Left hindlimb (tissue), 1 donor: ENCODE results near the gene HLA-E.
"Not testable (repeated sequence)": the region's sequence is repeated elsewhere in the genome, so short reads cannot be mapped to it uniquely, and the experiment has no call there.

Source experiments
- DNase-seq: peaks from one replicate; pipeline ENCODE4 v3.0.0-alpha.2; 2018

The HLA-E gene

DNA sequence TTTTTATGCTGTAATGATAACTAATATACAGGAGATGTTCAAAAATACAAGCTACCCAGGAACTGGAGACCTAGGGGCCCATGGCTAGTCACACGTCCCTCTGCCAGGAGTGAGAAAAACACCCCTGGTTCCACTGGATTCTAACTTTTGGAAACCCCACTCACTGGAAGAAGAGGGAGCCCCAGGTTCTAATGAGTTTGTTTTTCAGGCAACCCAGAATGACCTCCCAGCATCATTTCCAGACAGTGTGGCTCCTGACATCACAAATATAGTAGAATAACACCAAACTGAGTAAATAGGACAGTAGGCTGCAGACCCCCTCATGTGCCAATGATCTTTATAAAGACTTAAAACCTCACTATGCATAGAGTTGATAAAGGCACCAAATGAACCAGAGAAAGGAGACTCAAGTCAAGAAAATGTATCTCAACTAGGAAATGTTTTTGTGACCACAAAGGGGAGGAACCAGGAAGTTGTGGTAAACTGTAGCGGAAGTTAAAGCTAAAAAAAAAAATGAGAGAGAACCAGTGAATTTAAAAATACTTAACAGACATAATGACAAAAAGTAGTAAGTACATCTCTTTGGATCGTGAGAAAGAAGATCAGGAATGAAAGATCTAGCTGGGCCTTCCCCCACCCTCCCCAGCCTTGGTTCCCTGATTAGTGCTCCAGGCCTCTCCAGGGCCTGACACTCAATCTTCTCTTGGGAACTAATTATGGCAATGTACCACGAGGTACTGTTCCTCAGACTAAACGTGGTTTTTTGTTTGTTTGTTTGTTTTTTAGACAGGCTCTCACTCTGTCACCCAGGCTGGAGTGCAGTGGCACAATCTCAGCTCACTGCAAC, 19.8 kb downstream of the HLA-E start:
- no peak for DNase-seq

- no peak for DNase-seq
Measured at GRCh38 chr6:30510419-30511168, 21.3 kb downstream of the HLA-E start.

DNA sequence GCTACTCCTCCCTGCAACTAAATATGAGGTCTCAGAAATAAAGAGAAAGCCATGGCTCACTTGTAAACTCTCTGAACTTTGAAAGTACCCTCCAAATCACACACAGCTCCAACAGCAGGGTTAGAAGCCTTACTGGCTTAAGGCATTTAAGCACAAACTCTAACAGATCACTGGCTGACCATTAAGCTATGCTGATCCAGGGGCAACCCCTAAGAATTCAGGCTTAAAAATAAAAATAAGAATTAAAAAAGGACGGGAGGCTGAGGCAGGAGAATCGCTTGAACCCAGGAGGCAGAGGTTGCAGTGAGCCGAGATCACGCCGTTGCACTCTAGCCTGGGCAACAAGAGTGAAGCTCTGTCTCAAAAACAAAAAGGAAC, 21.8 kb downstream of the HLA-E start:
- no peak for DNase-seq

DNA sequence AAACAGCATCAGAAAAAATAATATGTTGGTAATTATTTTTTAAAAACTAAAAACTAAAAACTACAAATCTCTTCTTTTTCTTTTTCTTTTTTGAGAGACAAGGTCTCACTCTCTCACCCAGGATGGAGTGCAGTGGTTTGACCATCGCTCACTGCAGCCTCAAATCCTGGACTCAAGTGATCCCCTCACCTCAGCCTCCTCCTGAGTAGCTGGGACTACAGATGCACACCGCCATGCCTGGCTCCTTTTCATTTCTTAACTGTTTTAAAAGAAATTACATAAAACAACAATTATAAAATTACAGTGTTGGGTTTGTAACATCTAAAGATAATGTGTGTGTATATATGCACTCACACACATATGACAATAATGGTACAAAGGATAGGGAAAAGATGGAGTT, 24.1 kb downstream of the HLA-E start:
- no peak for DNase-seq

DNA sequence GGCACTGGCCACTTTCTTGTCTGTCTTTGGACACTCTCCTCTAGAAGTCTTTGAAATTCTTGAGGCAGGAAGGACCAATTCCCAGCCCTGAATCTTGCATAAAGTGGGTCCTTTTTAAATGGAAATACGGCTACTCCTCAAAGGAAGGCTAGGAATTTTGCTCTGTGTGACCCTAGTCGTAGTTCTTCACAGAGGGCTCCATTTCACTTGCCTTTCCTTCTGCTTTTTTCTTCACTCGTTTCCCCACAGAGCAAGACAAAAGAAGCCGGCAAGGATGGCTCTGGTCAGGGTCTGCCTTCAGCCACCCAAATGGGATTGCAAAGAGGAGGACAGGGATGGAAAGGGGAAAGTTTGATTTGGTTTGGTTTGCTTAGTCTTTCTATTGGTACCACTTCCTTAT, 25.8 kb downstream of the HLA-E start:
- no peak for DNase-seq

DNA sequence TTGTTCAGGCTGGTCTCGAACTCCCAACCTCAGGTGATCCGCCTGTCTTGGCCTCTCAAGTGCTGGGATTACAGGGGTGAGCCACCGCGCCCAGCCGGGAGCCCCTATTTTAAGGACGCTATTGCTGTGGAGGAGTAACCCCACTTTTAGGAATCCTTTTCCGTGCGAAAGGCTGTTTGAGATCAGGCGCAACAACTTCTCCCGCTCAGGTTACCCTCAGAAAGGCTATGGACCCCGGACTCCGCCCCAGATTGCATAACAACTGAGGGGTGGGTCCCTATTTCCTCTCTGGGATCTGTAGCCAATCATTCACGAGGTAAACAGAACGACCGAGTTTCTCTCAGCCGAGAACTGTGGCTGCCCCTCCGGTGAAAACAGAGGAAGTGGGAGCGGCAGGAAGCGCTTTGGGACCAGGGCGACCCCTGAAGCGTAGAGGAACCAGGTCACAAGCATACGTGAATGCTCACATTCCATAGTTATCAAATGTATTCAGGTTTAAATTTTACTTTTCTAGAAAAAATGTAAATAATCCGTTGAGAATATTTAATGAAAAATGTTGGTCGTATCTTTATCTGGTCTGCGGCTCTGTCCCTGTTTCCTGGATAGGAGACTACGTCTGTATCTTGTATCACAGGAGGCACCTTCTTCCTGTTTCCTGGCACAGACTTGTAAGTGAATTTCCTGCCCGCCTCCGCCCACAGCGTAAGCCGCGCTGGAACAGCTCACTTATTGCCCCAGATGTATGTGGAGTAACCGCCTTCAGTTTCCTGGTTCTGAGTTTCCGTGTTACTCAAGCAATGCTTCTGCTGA, 26.8 kb downstream of the HLA-E start:
- DNase-seq: peak; percentile 88

DNA sequence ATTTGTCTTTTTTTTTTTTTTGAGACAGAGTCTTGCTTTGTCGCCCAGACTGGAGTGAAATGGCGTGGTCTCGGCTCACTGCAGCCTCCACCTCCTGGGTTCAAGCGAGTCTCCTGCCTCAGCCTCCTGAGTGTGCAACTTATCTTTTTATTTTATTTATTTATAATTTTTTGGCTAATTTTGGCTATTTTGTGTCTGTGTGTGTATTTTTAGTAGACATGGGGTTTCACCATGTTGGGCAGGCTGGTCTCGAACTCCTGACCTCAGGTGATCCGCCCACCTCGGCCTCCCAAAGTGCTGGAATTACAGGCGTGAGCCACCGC, 27.4 kb downstream of the HLA-E start:
- not testable (repeated sequence) for DNase-seq

DNA sequence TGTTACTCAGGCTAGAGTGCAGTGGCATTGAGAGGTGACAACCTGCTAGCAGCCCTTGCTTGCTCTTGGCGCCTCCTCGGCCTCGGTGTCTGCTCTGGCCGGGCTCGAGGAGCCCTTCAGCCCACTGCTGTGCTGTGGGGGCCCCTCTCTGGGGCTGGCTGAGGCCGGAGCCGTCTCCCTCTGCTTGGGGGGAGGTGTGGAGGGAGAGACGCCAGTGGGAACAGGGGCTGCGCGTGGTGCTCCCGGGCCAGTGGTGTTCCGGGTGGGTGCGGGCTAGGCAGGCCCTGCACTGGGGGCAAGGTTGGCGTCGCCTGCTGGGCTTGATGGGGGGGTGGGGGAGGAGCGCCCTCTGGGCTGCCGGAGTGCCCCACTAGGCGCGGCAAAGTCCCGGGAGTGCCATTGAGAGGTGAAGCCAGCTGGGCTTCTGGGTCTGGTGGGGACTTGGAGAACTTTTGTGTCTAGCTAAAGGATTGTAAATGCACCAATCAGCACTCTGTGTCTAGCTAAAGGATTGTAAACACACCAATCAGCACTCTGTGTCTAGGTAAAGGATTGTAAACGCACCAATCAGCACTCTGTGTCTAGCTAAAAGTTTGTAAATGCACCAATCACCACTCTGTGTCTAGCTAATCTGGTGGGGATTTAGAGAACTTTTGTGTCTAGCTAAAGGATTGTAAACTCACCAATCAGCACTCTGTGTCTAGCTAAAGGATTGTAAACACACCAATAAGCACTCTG, 28.6 kb downstream of the HLA-E start:
- DNase-seq: not testable (repeated sequence)

DNA sequence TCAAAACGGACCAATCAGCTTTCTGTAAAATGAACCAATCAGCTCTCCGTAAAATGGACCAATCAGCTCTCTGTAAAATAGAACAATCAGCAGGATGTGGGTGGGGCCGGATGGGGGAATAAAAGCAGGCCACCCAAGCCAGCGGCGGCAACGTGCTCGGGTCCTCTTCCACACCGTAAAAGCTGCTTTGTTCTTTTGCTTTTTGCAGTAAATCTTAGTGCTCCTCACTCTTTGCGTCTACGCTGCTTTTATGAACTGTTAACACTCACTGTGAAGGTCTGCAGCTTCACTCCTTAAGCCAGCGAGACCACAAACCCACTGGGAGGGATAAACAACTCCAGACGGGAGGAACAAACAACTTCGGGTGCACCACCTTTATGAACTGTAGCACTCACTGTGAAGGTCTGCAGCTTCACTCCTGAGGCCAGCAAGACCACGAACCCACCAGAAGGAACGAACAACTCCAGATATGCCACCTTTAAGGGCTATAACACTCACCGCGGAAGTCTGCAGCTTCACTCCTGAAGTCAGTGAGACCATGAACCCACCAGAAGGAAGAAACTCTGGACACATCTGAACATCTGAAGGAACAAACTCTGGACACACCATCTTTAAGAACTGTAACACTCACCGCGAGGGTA, 29.3 kb downstream of the HLA-E start:
- not testable (repeated sequence) for DNase-seq

DNA sequence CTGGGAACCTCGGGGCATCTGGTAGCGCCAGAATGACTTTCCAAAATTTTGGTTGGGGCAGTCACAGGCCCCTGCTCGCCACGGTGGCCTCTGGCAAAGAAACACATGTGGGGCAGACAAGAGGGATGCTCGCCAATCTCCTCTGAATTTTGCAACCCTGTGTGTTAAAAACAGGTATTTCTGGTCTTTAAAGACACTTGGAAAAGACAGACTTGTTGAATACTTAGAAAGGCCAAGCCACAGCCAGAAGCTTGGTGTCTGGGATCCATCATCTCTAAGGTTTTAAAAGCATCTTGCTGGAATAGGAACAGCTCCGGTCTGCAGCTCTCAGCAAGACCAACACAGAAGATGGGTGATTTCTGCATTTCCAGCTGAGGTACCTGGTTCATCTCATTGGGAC, 31.2 kb downstream of the HLA-E start:
- DNase-seq: no peak

- not testable (repeated sequence) for DNase-seq
Measured at GRCh38 chr6:30521082-30521481, 31.8 kb downstream of the HLA-E start.

DNA sequence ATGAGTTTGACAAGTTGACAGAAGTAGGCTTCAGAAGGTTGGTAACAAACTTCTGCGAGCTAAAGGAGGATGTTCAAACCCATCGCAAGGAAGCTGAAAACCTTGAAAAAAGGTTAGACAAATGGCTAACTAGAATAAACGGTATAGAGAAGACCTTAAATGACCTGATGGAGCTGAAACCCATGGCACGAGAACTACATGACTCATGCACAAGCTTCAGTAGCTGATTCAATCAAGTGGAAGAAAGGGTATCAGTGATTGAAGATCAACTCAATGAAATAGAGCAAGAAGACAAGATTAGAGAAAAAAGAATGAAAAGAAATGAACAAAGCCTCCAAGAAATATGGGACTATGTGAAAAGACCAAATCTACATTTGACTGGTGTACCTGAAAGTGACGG, 32.6 kb downstream of the HLA-E start:
- not testable (repeated sequence) for DNase-seq

DNA sequence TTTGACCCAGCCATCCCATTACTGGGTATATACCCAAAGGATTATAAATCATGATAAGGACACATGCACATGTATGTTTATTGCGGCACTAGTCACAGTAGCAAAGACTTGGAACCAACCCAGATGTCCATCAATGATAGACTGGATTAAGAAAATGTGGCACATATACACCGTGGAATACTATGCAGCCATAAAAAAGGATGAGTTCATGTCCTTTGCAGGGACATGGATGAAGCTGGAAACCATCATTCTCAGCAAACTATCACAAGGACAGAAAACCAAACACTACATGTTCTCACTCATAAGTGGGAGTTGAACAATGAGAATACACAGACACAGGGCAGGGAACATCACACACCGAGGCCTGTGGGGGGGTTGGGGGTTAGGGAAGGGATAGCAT, 37.1 kb downstream of the HLA-E start:
- not testable (repeated sequence) for DNase-seq

GRCh38 chr6:30529349-30529875, 40.1 kb downstream of the HLA-E start:
- not testable (repeated sequence) for DNase-seq

GRCh38 chr6:30530014-30530413, 40.7 kb downstream of the HLA-E start:
- DNase-seq: no peak

DNA sequence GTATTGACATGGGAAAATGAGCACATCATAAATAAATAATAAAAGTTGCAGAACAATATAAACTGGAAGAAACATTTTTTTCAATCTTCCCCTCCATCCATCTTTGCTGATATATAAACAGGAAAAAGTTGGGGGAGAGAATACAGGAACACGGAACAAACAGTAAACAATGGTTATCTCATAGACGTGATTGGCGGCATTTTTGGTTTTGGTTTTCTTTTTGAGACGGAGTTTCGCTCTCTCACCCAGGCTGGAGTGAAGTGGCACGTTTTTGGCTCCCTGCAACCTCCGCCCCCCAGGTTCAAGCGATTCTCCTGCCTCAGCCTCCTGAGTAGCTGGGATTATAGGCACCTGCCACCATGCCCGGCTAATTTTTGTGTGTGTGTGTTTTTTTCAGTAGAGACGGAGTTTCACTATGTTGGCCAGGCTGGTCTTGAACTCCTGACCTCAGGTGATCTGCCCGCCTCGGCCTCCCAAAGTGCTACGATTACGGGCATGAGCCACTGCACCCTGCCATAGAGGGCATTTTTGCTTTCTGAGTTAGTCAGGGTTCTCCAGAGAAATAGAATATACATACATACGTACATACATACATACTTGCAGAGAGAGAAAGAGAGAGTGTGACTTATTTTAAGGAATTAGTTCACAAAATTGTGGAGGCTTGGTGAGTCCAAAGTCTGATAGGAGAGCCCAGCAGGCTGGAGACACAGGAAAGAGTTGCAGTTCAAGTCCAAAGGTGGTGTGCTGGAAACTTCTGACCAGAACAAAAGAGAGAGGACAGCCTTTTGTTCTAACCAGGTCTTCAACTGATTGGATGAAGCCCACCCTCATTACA, 44.4 kb downstream of the HLA-E start:
- DNase-seq: no peak

DNA sequence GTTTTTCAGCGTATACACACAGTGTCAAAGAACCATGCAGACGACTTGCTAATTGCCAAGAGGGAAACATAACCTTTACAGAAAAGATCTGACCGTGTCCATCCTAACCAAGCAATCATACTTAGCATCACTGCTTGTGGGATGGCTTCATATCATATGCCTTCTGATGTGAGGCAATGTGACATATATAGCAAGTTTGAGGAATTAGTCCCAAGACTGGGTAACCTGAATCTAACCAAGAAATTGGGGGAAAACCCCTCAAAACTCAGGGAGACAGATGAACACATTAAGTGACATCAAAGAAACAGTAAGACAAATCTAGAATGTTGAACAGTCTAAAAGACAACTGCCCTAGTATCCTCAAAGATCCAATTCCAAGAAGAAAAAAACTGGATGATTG, 48.6 kb downstream of the HLA-E start:
- no peak for DNase-seq

- peak; percentile 67 for DNase-seq
Measured at GRCh38 chr6:30541515-30542403, 52.5 kb downstream of the HLA-E start.

- DNase-seq: no peak
Measured at GRCh38 chr6:30542404-30542725, 53.1 kb downstream of the HLA-E start.

DNA sequence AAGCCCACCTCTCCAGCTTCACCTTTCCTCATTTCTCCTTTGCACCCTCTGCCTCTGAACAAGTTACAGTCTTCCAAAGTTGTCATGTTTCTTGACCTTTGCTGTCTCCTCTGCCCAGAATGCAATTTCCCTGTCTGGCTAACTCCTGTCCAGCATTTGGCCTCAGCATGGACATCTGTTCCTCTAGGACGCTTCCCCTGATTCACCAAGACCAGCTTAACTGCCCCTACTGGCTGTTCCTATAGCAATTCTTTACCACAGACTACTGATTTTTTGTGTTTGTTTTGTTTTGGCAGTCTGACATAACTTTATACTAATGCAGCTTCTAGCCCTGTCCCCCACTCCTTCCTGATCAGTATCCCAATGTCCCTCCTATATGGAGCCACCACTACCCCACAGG, 53.6 kb downstream of the HLA-E start:
- no peak for DNase-seq
